C4-2B (cell line): ENCODE results near the gene GRIK4.

Experiments
- ZFX ChIP-seq: fragments of 450-650 bp; IDR thresholded peaks from 2 replicates; pipeline ENCODE4 v1.6.1; 2017
- TF ChIP-seq, protein P1 (sequence below): fragments of 450-650 bp; conservative IDR thresholded peaks from 2 replicates; pipeline ENCODE4 v1.5.1; 2017; ENCODE audit warnings: mild to moderate bottlenecking

DNA sequence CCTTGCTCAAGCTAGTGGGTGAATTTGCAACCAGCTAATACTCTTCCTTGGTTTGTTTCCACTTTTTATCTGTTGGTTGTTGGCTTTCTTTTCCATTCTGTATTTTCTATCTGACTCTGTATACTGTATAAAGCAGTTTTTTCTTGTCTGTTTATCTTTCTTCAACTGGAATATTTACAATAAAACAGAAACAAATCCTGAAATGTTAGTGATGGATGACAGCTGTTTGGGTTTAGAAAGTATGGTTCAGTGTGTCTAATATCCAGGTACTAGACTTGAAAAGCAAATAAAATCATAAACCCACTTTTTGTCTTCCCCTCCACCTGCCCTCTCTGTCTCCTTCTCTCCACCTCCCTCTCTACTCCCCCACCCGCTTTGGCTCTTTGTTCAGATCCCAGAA is 477.1 kb downstream of the GRIK4 start:
- TF ChIP-seq, protein P1, sequence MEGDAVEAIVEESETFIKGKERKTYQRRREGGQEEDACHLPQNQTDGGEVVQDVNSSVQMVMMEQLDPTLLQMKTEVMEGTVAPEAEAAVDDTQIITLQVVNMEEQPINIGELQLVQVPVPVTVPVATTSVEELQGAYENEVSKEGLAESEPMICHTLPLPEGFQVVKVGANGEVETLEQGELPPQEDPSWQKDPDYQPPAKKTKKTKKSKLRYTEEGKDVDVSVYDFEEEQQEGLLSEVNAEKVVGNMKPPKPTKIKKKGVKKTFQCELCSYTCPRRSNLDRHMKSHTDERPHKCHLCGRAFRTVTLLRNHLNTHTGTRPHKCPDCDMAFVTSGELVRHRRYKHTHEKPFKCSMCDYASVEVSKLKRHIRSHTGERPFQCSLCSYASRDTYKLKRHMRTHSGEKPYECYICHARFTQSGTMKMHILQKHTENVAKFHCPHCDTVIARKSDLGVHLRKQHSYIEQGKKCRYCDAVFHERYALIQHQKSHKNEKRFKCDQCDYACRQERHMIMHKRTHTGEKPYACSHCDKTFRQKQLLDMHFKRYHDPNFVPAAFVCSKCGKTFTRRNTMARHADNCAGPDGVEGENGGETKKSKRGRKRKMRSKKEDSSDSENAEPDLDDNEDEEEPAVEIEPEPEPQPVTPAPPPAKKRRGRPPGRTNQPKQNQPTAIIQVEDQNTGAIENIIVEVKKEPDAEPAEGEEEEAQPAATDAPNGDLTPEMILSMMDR: no peak
- TF ChIP-seq ZFX: no peak
